GM10266 (cell line): ENCODE data around the gene ZNF546.

ENCODE experiments used
- DNase-seq: peaks from one replicate; pipeline ENCODE4 v3.0.0; 2012; ENCODE audit errors: extremely low spot score
- CTCF ChIP-seq: IDR thresholded peaks from 2 replicates; pipeline ENCODE4 v1.5.1; 2012; ENCODE audit warnings: mild to moderate bottlenecking, low read depth; ENCODE audit not compliant: control insufficient read depth, insufficient read depth; ENCODE audit errors: missing control alignments

The ZNF546 gene

DNA sequence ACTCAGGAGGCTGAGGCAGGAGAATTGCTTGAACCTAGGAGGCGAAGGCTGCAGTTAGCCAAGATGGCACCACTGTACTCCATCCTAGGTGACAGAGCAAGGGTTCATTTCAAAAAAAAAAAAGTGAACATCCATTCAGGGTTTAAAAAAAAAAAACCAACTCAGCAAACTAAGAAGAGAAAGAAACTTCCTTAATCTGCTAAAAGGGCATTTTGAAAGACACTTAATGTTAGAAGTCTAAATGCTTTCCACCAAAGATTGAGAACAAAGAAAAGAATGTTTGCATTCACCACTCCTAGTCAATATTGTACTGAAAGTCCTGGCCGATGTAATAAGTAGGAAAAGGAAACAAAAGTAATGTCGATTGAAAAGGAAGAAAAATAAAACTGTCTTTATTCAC, 33.0 kb upstream of the ZNF546 start:
- no peak for TF ChIP-seq CTCF
- DNase-seq: no peak

GRCh38 chr19:39966617-39967016, 30.2 kb upstream of the ZNF546 start:
- DNase-seq: no peak
- no peak for TF ChIP-seq CTCF

- no peak for DNase-seq
Measured at GRCh38 chr19:39967561-39967960, 29.3 kb upstream of the ZNF546 start.

DNA sequence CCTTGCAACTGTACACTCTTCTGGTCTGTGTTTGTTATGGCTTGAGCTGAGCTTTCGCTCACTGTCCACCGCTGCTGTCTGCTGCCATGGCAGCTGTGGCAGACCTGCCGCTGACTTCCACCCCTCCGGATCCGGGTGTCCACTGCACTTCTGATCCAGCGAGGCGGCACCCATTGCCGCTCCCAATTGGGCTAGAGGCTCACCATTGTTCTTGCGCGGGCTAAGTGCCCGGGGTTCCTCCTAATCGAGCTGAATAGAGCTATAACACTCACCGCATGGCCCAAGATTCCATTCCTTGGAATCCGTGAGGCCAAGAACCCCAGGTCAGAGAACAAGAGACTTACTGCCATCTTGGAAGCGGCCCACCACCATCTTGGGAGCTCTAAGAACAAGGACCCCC, 28.1 kb upstream of the ZNF546 start:
- DNase-seq: no peak
- no peak for TF ChIP-seq CTCF

More at GRCh38 chr19:39967561-39967960, 29.3 kb upstream of the ZNF546 start:
- TF ChIP-seq CTCF: no peak

- DNase-seq: no peak
- TF ChIP-seq CTCF: no peak
Measured at GRCh38 chr19:39969266-39969665, 27.6 kb upstream of the ZNF546 start.

- no peak for TF ChIP-seq CTCF
- DNase-seq: no peak
Measured at GRCh38 chr19:39969681-39970424, 27.0 kb upstream of the ZNF546 start.

DNA sequence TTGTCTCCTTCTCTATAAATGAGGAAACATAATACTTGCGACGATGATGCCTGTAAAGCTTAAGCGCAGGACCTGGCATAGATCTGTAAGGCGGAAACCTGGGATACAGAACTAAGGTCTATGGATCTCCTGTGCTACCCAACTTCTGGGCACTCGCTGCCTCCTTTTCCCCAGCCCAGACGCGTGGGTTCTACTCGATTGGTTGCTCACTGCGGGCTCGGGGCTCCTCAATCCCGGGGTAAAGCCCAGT, 26.5 kb upstream of the ZNF546 start:
- DNase-seq: no peak
- TF ChIP-seq CTCF: no peak
